Muscle of leg (tissue), 11 donors: ENCODE results near the gene SRPK1. TPM values are rescaled to one million over a fixed set of nuclear protein-coding genes. Genes with fewer than 3 reads are reported as not detected.
A peak's percentile ranks its signal among the peaks of the same experiment; 100 is the strongest.

Experiments
- DNase-seq: peaks from one replicate; pipeline ENCODE4 v3.0.0; 2013
- H3K27ac ChIP-seq: one replicate; pipeline ENCODE4 v1.5.1; 2013; ENCODE audit warnings: mild to moderate bottlenecking, low read length, control low read depth
- H3K27me3 ChIP-seq: one replicate; pipeline ENCODE4 v1.6.1; 2013; ENCODE audit warnings: low read length; ENCODE audit not compliant: control insufficient read depth, insufficient read depth
- H3K36me3 ChIP-seq: one replicate; pipeline ENCODE4 v1.6.1; 2013; ENCODE audit warnings: low read length; ENCODE audit not compliant: control insufficient read depth, insufficient read depth
- H3K4me1 ChIP-seq: one replicate; pipeline ENCODE4 v1.6.1; 2013; ENCODE audit warnings: low read length; ENCODE audit not compliant: control insufficient read depth, insufficient read depth
- H3K4me3 ChIP-seq: one replicate; pipeline ENCODE4 v1.5.1; 2013; ENCODE audit warnings: low read length, control low read depth
- H3K9me3 ChIP-seq: replicated peaks from 2 replicates; pipeline ENCODE4 v1.6.1; 2013; ENCODE audit warnings: low read depth, low read length; ENCODE audit not compliant: control insufficient read depth
- WGBS: methylation state at CpG from one replicate; pipeline ENCODE4 v1.1.5; 2013; ENCODE audit warnings: missing lambda C conversion rate; ENCODE audit not compliant: insufficient coverage; 5-methylcytosine and 5-hydroxymethylcytosine counted together
- polyA plus RNA-seq, 8 donors: library from polyadenylated mRNA; unstranded; fragments of 120-200 nt; gene quantifications; one replicate each; pipeline versions ENCODE4 v1.2.1 to v1.2.3, GENCODE V29; 2013; ENCODE audit warnings: inconsistent platforms in 1 of 8, low replicate concordance in 1 of 8; ENCODE audit not compliant: insufficient read length in 8 of 8, insufficient read depth in 1 of 8
- total RNA-seq: library from RNA; stranded (reverse); fragments of 120-200 nt; gene quantifications from one replicate; pipeline ENCODE4 v1.2.4, GENCODE V29; 2013

SRPK1 gene
- total and polyA plus RNA-seq, 9 donors, result 14.2 to 24.2 (median 17.5) TPM

DNA sequence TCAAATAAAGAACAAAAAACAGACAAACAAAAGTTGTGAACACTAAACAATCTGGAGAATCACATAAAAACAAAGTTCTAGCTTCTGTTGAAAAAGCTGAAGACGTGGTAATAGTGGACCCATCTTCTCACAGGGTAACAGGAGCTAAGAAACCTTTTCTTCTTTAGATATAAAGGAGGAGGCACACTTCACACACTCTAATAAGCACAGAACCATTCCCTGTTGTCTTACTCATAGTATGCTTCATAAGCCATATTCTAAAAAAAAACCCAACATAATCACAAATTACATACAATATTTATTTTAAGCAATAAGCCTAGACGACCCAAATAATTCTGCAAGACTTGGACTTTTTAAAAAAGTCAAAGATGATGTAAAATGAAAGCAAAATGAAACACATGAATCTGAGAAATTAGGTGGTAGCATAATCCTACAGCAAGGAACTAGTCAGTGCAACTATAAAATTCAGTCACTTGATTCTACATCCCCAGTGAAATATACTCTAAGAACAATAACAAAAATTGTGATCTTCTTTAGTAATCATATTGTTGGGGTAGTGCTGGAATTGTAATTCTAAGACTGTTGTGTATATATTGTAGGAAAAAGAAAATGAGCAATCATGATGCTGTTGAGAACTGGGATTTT lies 15.6 kb downstream of the SRPK1 start:
- H3K27me3 ChIP-seq, result no peaks in the 10 kb centered on the region
- H3K4me1 ChIP-seq, result no peaks in the 10 kb centered on the region
- no peak for DNase-seq
- no CpG with 5 or more reads among the region's 2 CpGs for WGBS
- no peak overlapping the region for H3K4me3 ChIP-seq
- peaks cover 17% of the 10 kb centered on the region for H3K9me3 ChIP-seq
- no peak overlapping the region for H3K27ac ChIP-seq
- H3K36me3 ChIP-seq, result peaks cover 11% of the 10 kb centered on the region

DNA sequence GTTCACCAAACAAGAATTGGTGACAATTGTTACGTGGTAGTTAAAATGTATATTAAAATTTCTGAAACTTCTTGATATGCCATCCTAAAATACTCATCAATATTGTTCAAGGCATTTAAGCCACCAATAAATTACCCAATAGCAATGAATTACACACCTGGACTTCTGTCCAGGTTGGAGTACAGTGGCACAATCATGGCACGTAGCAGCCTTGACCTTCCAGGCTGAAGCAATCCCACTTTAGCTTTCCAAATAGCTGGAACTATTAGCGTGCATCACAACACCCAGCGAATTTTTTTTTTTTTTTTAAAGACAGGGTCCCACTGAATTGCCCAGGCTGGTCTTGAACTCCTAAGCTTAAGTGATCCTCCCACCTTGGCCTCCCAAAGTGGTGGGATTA lies 17.2 kb downstream of the SRPK1 start:
- Histone ChIP-seq H3K4me1 (no peaks in the 10 kb centered on the region), H3K4me3 (no peak overlapping the region), H3K36me3 (no peaks in the 10 kb centered on the region), H3K27me3 (no peaks in the 10 kb centered on the region), H3K27ac (no peak overlapping the region), H3K9me3 (peaks cover 4% of the 10 kb centered on the region)
- 100% methylated on average over 3 of the region's 4 CpGs for WGBS
- no peak for DNase-seq

DNA sequence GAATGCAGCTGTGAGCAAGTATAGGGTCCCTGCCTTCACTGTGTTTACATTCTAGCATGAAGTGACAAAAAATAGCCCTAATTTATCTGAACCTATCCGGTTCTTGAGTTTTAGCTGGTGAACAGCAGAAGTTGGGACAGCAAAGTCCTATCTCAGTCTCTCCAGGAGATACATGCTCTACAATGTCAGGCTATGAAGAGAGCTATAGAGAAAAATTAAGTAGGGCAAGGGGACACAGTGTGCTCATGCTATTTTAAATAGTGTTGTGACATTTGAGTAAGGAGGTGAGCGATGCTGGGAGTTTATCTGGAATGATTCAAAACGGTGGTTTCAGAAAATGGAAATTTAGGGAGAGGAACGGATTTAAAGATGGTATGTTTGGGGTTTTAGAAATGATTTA lies 20.4 kb downstream of the SRPK1 start:
- H3K27ac ChIP-seq, result no peak overlapping the region
- 98% methylated on average over 4 of the region's 4 CpGs for WGBS
- no peaks in the 10 kb centered on the region for H3K4me1 ChIP-seq
- no peaks in the 10 kb centered on the region for H3K36me3 ChIP-seq
- no peaks in the 10 kb centered on the region for H3K9me3 ChIP-seq
- no peak overlapping the region for H3K4me3 ChIP-seq
- H3K27me3 ChIP-seq, result no peaks in the 10 kb centered on the region
- no peak for DNase-seq

- Histone ChIP-seq H3K27me3 (no peaks in the 10 kb centered on the region), H3K4me1 (no peaks in the 10 kb centered on the region), H3K4me3 (no peak overlapping the region), H3K27ac (no peak overlapping the region), H3K9me3 (no peaks in the 10 kb centered on the region), H3K36me3 (no peaks in the 10 kb centered on the region)
- WGBS, result no CpG with 5 or more reads among the region's 2 CpGs
- DNase-seq, result no peak
Observed at GRCh38 chr6:35898003-35898402, 22.9 kb downstream of the SRPK1 start.

DNA sequence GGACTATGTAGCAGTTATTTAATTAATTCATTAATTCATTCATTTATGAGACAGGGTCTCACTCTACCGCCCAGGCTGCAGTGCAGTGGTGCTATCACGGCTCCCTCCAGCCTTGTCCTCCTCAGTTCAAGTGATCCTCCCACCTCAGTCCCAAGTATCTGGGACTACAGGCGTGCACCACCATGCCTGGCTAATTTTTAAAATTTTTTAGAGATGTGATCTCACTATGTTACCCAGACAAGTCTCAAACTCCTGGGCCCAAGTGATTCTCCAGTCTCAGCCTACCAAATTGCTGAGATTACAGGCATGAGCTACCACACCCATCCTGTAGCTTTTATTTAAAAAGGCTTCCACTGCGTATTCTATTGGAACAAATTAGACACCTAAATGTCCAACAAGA lies 23.4 kb downstream of the SRPK1 start:
- no CpG with 5 or more reads among the region's 4 CpGs for WGBS
- Histone ChIP-seq H3K4me1 (no peaks in the 10 kb centered on the region), H3K9me3 (no peaks in the 10 kb centered on the region), H3K4me3 (no peak overlapping the region), H3K27me3 (no peaks in the 10 kb centered on the region), H3K36me3 (no peaks in the 10 kb centered on the region), H3K27ac (no peak overlapping the region)
- no peak for DNase-seq

DNA sequence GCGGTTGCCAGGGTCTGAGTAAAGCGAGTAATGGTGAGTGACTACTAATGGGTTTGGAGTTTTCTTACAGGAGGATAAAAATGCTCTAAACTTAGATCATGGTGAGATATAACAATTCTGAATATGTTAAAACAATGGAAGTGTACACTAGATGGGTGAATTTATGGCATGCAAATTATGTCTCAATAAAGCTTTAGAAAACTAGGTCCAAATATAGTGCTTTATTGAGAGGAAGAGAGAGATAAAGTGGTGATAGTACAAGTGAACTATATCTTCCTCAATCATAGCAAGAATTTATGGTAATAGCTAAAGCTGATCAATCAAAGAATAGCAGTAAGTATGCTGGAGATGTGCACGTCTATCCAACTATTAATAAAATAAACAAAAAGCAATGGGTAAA lies 23.9 kb downstream of the SRPK1 start:
- no peaks in the 10 kb centered on the region for H3K27me3 ChIP-seq
- H3K9me3 ChIP-seq, result no peaks in the 10 kb centered on the region
- 100% methylated on average over 2 of the region's 3 CpGs for WGBS
- H3K4me1 ChIP-seq, result no peaks in the 10 kb centered on the region
- DNase-seq, result no peak
- no peak overlapping the region for H3K27ac ChIP-seq
- H3K36me3 ChIP-seq, result no peaks in the 10 kb centered on the region
- no peak overlapping the region for H3K4me3 ChIP-seq

DNA sequence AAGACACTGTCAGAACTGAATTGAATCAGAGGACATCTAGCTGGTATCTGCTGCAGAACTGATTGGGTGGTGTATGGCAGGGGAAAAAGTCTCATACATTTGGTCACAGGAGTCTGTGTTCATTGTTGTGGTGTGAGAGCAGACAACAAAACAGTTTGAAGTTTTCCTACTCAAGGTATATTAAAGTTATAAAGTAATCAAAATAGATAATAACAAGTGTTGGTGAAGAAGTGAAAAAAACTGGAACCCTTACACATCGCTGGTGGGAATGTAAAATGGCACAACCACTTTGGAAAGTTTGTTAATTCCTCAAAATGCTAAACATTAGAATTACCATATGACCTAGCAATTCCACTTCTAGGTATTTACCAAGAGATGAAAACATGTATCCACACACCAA lies 24.7 kb downstream of the SRPK1 start:
- Histone ChIP-seq H3K4me1 (no peaks in the 10 kb centered on the region), H3K27me3 (no peaks in the 10 kb centered on the region), H3K27ac (no peak overlapping the region), H3K9me3 (no peaks in the 10 kb centered on the region), H3K36me3 (no peaks in the 10 kb centered on the region), H3K4me3 (no peak overlapping the region)
- no peak for DNase-seq
- WGBS, result no CpG with 5 or more reads among the region's 1 CpG

DNA sequence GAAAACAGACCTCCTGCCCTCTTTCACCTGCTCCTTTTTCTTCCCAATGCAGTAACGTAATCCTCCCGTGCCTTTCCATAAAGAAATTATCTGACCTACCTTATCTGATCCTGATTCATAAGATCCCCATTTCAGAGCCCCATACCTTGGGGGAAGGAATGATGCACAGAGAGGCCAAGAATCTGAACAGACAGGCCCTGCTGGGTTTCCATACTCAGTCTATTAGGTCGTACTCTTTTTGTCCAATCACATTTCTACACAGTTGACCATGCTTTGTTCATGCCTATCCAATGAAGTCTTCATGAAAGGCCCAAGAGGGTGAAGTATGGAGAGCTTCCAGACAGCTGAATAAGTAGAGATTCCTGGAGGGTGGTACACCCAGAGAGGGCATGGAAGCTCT lies 25.3 kb downstream of the SRPK1 start:
- H3K27ac ChIP-seq, result no peak overlapping the region
- H3K27me3 ChIP-seq, result no peaks in the 10 kb centered on the region
- no peaks in the 10 kb centered on the region for H3K36me3 ChIP-seq
- H3K9me3 ChIP-seq, result no peaks in the 10 kb centered on the region
- DNase-seq, result no peak
- H3K4me1 ChIP-seq, result no peaks in the 10 kb centered on the region
- no peak overlapping the region for H3K4me3 ChIP-seq
- WGBS, result 82% methylated on average over 2 of the region's 3 CpGs

DNA sequence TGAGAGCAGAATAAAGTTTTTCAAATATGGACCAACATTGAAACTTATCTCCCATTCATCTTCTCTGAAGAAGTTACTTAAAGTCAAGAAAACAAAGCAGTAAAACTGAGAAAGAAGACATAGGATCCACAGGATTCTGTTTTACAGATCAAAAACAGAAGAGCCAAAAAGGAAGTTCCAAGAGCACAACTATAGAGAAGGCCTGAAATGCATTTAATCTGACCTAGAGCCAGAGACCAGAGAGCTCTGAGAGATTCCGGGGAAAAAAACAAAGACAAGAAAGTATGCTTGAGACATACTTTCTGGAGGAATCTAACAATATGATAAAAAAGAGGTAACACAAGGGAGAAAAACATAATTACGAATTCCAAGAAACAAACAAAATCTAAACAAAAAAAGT lies 26.1 kb downstream of the SRPK1 start:
- Histone ChIP-seq H3K9me3 (no peaks in the 10 kb centered on the region), H3K27ac (no peak overlapping the region), H3K4me1 (no peaks in the 10 kb centered on the region), H3K27me3 (no peaks in the 10 kb centered on the region), H3K36me3 (no peaks in the 10 kb centered on the region), H3K4me3 (no peak overlapping the region)
- peak; percentile 52 for DNase-seq
- WGBS, result no CpG with 5 or more reads among the region's 2 CpGs

DNA sequence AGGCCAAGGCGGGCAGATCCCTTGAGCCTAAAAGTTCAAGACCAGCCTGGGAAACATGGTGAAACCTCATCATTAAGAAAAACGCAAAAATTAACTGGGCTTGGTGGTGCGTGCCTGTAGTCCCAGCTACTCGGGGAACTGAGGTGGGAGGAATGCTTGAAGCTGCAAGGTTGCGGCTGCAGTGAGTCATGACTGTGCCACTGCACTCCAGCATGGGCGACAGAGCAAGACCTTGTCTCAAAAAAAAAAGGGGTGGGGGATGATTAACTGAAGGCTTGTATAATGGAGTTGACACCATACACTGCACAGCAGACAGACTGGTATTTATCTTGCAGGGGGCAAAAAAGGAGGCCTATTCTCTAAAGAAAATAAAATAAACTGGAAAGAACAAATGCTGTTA lies 27.7 kb downstream of the SRPK1 start:
- no peaks in the 10 kb centered on the region for H3K4me1 ChIP-seq
- WGBS, result 97% methylated on average over 5 of the region's 6 CpGs
- no peak overlapping the region for H3K4me3 ChIP-seq
- H3K27me3 ChIP-seq, result no peaks in the 10 kb centered on the region
- H3K9me3 ChIP-seq, result no peaks in the 10 kb centered on the region
- H3K27ac ChIP-seq, result no peak overlapping the region
- no peaks in the 10 kb centered on the region for H3K36me3 ChIP-seq
- no peak for DNase-seq

DNA sequence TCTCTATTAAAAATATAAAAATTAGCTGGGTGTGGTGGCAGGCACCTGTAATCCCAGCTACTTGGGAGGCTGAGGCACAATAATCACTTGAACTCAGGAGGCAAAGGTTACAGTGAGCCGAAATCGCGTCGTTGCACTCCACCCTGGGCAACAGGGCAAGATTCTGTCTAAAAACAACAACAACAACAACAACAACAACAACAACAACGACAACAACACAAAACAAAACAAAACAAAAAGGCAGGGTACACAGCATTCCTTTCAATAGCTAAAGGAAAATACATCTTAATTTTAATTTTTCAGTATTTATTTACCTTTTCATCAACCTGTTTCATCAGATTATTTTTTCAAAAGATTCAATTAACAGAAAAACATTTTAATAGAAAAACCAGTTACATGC lies 28.4 kb downstream of the SRPK1 start:
- no CpG with 5 or more reads among the region's 5 CpGs for WGBS
- no peak overlapping the region for H3K4me3 ChIP-seq
- no peak for DNase-seq
- H3K4me1 ChIP-seq, result no peaks in the 10 kb centered on the region
- H3K27ac ChIP-seq, result no peak overlapping the region
- no peaks in the 10 kb centered on the region for H3K27me3 ChIP-seq
- no peaks in the 10 kb centered on the region for H3K36me3 ChIP-seq
- no peaks in the 10 kb centered on the region for H3K9me3 ChIP-seq
